GM12801 (cell line): Measurements from ENCODE around the gene PHKB.

Experiments
- CTCF ChIP-seq: IDR thresholded peaks from one replicate; pipeline ENCODE4 v1.5.1; 2011; ENCODE audit warnings: control low read depth; ENCODE audit not compliant: insufficient read length; ENCODE audit errors: extremely low read depth

PHKB gene

GRCh38 chr16:47592232-47592631 lies 131.1 kb downstream of the PHKB start:
- TF ChIP-seq CTCF, result no peak

- TF ChIP-seq CTCF, result no peak
Observed at GRCh38 chr16:47599512-47599911, 138.4 kb downstream of the PHKB start.

DNA sequence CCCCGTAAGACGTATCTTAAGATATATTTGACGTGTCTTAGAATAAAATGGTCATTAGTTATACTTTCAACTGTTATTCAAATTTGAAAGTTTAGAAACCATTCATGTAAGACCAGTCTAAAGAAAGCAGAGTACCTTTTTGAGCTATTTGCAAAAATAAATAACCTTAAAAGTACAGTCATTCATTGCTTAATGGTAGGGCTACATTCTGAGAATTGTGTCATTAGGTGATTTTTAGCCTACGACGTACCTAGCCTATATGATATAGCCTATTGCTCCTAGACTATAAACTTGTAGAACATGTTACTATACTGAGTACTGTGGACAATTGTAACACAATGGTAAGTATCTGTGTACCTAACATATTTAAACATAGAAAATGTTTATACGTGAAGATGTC lies 139.2 kb downstream of the PHKB start:
- TF ChIP-seq CTCF, result no peak

DNA sequence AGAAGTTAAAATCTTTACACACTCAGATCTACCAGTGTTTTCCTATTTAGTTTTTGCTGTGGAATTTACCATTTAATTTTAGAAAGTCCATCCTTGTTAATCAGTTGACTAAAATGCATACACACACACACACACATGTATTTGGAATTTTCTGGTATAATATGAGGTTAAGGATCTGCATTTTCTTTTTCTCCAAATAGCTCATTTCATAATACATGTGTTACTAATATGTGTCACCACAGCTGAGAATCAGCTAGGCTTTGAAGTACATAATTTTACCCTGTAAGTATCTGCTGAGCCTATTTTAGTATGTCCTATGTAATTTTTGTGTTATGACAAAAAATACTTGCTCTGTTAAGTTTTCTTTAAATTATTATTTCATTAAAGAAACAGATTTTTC lies 143.2 kb downstream of the PHKB start:
- TF ChIP-seq CTCF, result no peak

DNA sequence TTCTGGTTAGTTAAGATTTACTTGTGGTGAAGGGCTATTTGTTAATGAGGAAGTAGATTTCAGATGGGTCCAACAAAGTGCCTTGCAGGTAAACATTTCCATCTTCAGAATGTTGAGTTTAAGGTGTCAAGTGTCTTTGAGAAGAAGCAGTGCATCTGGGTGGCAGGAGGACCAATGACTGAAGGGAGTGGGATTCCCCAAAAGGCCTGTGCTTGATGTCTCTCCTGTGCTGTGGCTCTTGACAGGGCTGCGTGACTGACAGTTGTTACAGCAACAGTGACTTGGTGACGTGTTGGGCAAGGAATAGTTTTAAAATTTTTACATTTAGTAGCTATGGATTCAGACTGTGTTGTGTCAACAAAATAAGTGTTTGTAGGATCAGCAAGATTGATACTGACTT lies 149.9 kb downstream of the PHKB start:
- TF ChIP-seq CTCF, result no peak

DNA sequence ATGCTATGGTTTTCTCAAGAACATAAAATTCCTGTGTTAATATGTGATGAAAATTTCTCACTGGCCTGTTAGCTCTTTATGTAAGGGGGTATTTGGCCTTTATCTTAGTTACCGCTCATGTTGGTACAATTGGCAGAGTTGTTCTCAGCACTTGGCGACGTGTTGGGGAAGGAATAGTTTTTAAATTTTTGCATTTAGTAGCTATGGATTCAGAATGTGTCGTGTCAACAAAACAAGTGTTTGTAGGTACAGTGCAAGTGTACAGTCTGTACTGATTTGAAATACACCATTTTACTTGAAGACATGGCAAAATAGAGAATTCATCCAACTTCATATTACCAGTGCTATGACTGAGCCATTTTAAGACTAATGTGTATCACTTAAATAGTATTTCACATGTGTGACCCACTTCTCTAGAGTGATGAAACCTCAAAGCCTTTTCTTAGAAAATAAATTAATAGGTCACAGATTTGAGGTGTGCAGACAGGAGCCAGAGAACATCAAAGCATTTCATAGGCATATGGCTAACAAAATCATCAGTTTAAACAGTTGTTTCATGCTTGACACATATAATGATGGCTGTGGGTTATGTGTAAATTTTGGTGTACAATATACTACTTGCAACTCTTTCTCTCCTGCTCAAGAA lies 150.8 kb downstream of the PHKB start:
- no peak for TF ChIP-seq CTCF

GRCh38 chr16:47612711-47613110 lies 151.6 kb downstream of the PHKB start:
- no peak for TF ChIP-seq CTCF

- no peak for TF ChIP-seq CTCF
Observed at GRCh38 chr16:47613251-47613650, 152.1 kb downstream of the PHKB start.
